B cell (primary cell): Measurements from ENCODE around the gene CTIF. TPM values are rescaled to one million over a fixed set of nuclear protein-coding genes. Genes with fewer than 3 reads are reported as not detected.

Experiments
- ATAC-seq: fragments of 200-7000 bp; cut with Tn5 transposase; one replicate; pipeline ENCODE4 v1.10.0; 2021; ENCODE audit warnings: low read depth, mild to moderate bottlenecking, moderate number of reproducible peaks, moderate library complexity
- CTCF ChIA-PET: fragments of 350-600 bp; sonication (Branson Sonifier 250); formaldehyde crosslinking; loops from one replicate; lab custom pipeline; 2021; ENCODE audit warnings: antibody characterized with exemption, inconsistent platforms; lab: Charles Lee
- POLR2A ChIA-PET: fragments of 350-600 bp; sonication (Branson Sonifier 250); formaldehyde crosslinking; loops from one replicate; lab custom pipeline; 2021; ENCODE audit warnings: antibody characterized with exemption; lab: Charles Lee
- DNase-seq: peaks from one replicate; pipeline ENCODE4 v3.0.0; 2013
- H2AFZ ChIP-seq: 2 replicates; pipeline ENCODE4 v1.6.1; 2012; ENCODE audit warnings: mild to moderate bottlenecking, low read depth, low read length; ENCODE audit not compliant: insufficient read depth, poor library complexity, severe bottlenecking
- H3K27ac ChIP-seq, 2 donors: 1 replicate in 1 of 2; 2 replicates in 1 of 2; pipeline ENCODE4 v1.5.1; 2012 to 2013; ENCODE audit warnings: low read length in 2 of 2, mild to moderate bottlenecking in 2 of 2, moderate library complexity in 1 of 2
- H3K27me3 ChIP-seq, 4 experiments: fragments of 200-600 bp in 1 of 4; sonication (generic) in 1 of 4; replicated peaks in 1 of 4; 1 replicate in 2 of 4; 2 replicates in 2 of 4; pipeline versions ENCODE4 v1.6.1 to v1.7.0; 2013 to 2016; ENCODE audit warnings: low read length in 3 of 4, mild to moderate bottlenecking in 2 of 4, mixed read lengths in 1 of 4, moderate library complexity in 1 of 4; ENCODE audit not compliant: insufficient read depth in 4 of 4, control insufficient read depth in 3 of 4; ENCODE audit errors: control extremely low read depth in 1 of 4
- H3K36me3 ChIP-seq, 2 experiments: replicated peaks in 1 of 2; 1 replicate in 1 of 2; 2 replicates in 1 of 2; pipeline versions ENCODE4 v1.6.1 to v1.7.1; 2013; ENCODE audit warnings: low read length in 1 of 2; ENCODE audit not compliant: insufficient read depth in 2 of 2, control insufficient read depth in 1 of 2; ENCODE audit errors: control extremely low read depth in 1 of 2, extremely low read depth in 1 of 2
- H3K4me1 ChIP-seq, 2 donors: fragments of 200-600 bp in 1 of 2; sonication (generic) in 1 of 2; 1 replicate in 1 of 2; 2 replicates in 1 of 2; pipeline versions ENCODE4 v1.5.1 to v1.6.1; 2013 to 2017; ENCODE audit warnings: low read length in 2 of 2; ENCODE audit not compliant: control insufficient read depth in 2 of 2, insufficient read depth in 2 of 2
- H3K4me2 ChIP-seq: replicated peaks from 2 replicates; pipeline ENCODE3; 2012; ENCODE audit warnings: mild to moderate bottlenecking, low read depth, low read length; ENCODE audit not compliant: poor library complexity, severe bottlenecking
- H3K4me3 ChIP-seq, 5 experiments: fragments of 200-600 bp in 1 of 5; sonication (generic) in 1 of 5; 1 replicate in 3 of 5; 2 replicates in 2 of 5; pipeline versions ENCODE4 v1.5.1 to v1.7.0; 2011 to 2016; ENCODE audit warnings: low read length in 4 of 5, mild to moderate bottlenecking in 4 of 5, low read depth in 2 of 5, control low read depth in 1 of 5, moderate library complexity in 1 of 5; ENCODE audit not compliant: insufficient read depth in 1 of 5; ENCODE audit errors: control extremely low read depth in 1 of 5, extremely low read depth in 1 of 5
- H3K79me2 ChIP-seq: fragments of 200-600 bp; sonication (generic); one replicate; pipeline ENCODE4 v1.6.0; 2016; ENCODE audit warnings: low read length; ENCODE audit not compliant: control insufficient read depth, insufficient read depth
- H3K9ac ChIP-seq: fragments of 200-600 bp; sonication (generic); 2 replicates; pipeline ENCODE4 v1.6.1; 2017; ENCODE audit warnings: mild to moderate bottlenecking, low read length, moderate library complexity
- H3K9me3 ChIP-seq, 3 donors: one replicate each; pipeline versions ENCODE4 v1.6.1 to v1.7.1; 2013; ENCODE audit warnings: low read length in 2 of 3; ENCODE audit not compliant: control insufficient read depth in 2 of 3, insufficient read depth in 1 of 3; ENCODE audit errors: control extremely low read depth in 1 of 3
- H4K20me1 ChIP-seq: 2 replicates; pipeline ENCODE4 v1.6.0; 2012; ENCODE audit warnings: mild to moderate bottlenecking, low read length; ENCODE audit not compliant: insufficient read depth, control insufficient read depth, poor library complexity, severe bottlenecking
- H3K27ac Mint-ChIP-seq: one replicate; pipeline ENCODE4 v1.8.0; 2021; ENCODE audit warnings: mixed read lengths
- H3K27me3 Mint-ChIP-seq: one replicate; pipeline ENCODE4 v1.8.0; 2021; ENCODE audit warnings: mixed read lengths
- H3K4me1 Mint-ChIP-seq: one replicate; pipeline ENCODE4 v1.8.0; 2021; ENCODE audit warnings: mixed read lengths
- H3K4me3 Mint-ChIP-seq: one replicate; pipeline ENCODE4 v1.8.0; 2021; ENCODE audit warnings: mixed read lengths
- H3K9me3 Mint-ChIP-seq: one replicate; pipeline ENCODE4 v1.8.0; 2022; ENCODE audit warnings: mixed read lengths; ENCODE audit not compliant: insufficient read depth
- CTCF ChIP-seq: fragments of 200-600 bp; IDR thresholded peaks from one replicate; pipeline ENCODE4 v1.8.0; 2022; ENCODE audit warnings: antibody characterized with exemption, mild to moderate bottlenecking
- EZH2 ChIP-seq: IDR thresholded peaks from 2 replicates; pipeline ENCODE4 v1.6.1; 2012; ENCODE audit warnings: borderline replicate concordance, low read depth, mild to moderate bottlenecking, moderate library complexity, low read length; ENCODE audit not compliant: insufficient read depth, poor library complexity, severe bottlenecking
- WGBS: methylation state at CpG from one replicate; pipeline ENCODE4 v1.1.5; 2013; ENCODE audit warnings: missing lambda C conversion rate; ENCODE audit not compliant: insufficient coverage; 5-methylcytosine and 5-hydroxymethylcytosine counted together
- intact Hi-C: fragments of 100-400 bp; cut with micrococcal nuclease; formaldehyde crosslinking; loops from one replicate; pipeline ENCODE4 v1.10.0; 2022
- polyA plus RNA-seq: library from polyadenylated mRNA; depleted of rRNA; stranded (reverse); fragments of >200 nt; gene quantifications from 2 replicates; pipeline ENCODE4 v1.2.3, GENCODE V29; 2012
- total RNA-seq, 2 donors: library from RNA; stranded (reverse); fragments of 120-200 nt in 1 of 2; gene quantifications; 1 replicate in 1 of 2; 2 replicates in 1 of 2; pipeline versions ENCODE4 v1.2.3 to v1.2.4, GENCODE V29; 2013 to 2022

Gene CTIF
- total and polyA plus RNA-seq, 2 donors (not counting 1 experiment from before 2014, with no cell fraction given), result 3.6 to 16.2 TPM

GRCh38 chr18:48843596-48843995 lies 304.8 kb downstream of the CTIF start:
- Histone ChIP-seq H2AFZ (no peak overlapping the region), H3K4me2 (no peak overlapping the region), H3K9me3 (no peaks in the 10 kb centered on the region), H3K79me2 (no peaks in the 10 kb centered on the region), H3K4me1 (peaks cover 19 to 32% of the 10 kb centered on the region in 2 donors), H3K36me3 (no peaks in the 10 kb centered on the region), H3K9ac (no peak overlapping the region), H3K4me3 (no peak overlapping the region), H4K20me1 (no peaks in the 10 kb centered on the region), H3K27ac (no peak overlapping the region), H3K27me3 (peaks cover 0 to 3% (median 0%) of the 10 kb centered on the region in 4 experiments)
- DNase-seq (no peak), ATAC-seq (no peak)
- Mint-ChIP-seq H3K27ac (no peak overlapping the region), H3K27me3 (no peaks in the 10 kb centered on the region), H3K9me3 (no peaks in the 10 kb centered on the region), H3K4me1 (peaks cover 26% of the 10 kb centered on the region), H3K4me3 (no peak overlapping the region)
- POLR2A ChIA-PET, result no interaction called here
- CTCF ChIA-PET, result no interaction called here
- TF ChIP-seq CTCF, result no peak
- TF ChIP-seq EZH2, result no peak
- intact Hi-C loops, result no loop called here
- 100% methylated on average over 1 of the region's 4 CpGs for WGBS

GRCh38 chr18:48844271-48844670 lies 305.4 kb downstream of the CTIF start:
- H3K27me3 ChIP-seq, result peaks cover 0 to 3% (median 0%) of the 10 kb centered on the region in 4 experiments
- H4K20me1 ChIP-seq, result no peaks in the 10 kb centered on the region
- H2AFZ ChIP-seq, result no peak overlapping the region
- H3K27ac ChIP-seq, result no peak overlapping the region
- Mint-ChIP-seq H3K4me1 (peaks cover 20% of the 10 kb centered on the region), H3K4me3 (no peak overlapping the region), H3K27ac (no peak overlapping the region), H3K9me3 (no peaks in the 10 kb centered on the region), H3K27me3 (no peaks in the 10 kb centered on the region)
- H3K79me2 ChIP-seq, result no peaks in the 10 kb centered on the region
- ATAC-seq, result no peak
- POLR2A ChIA-PET, result no interaction called here
- CTCF ChIA-PET, result no interaction called here
- peaks cover 19 to 32% of the 10 kb centered on the region in 2 donors for H3K4me1 ChIP-seq
- 85% methylated on average over 5 of the region's 9 CpGs for WGBS
- no peak for TF ChIP-seq CTCF
- TF ChIP-seq EZH2, result no peak
- DNase-seq, result no peak
- H3K4me3 ChIP-seq, result no peak overlapping the region
- no peaks in the 10 kb centered on the region for H3K36me3 ChIP-seq
- no peak overlapping the region for H3K9ac ChIP-seq
- intact Hi-C loops, result no loop called here
- H3K4me2 ChIP-seq, result no peak overlapping the region
- H3K9me3 ChIP-seq, result no peaks in the 10 kb centered on the region
